Activated T-helper 17 cell treated with anti-CD3 and anti-CD28 coated beads, Interleukin-2, amount 50 U/mL, for 72 hours (primary cell): Measurements from ENCODE around the gene HOXC12. TPM values are rescaled to one million over a fixed set of nuclear protein-coding genes. Genes with fewer than 3 reads are reported as not detected.

Experiments
- ATAC-seq: fragments of 150-1000 bp; cut with Tn5 transposase; replicated peaks from 2 replicates; pipeline ENCODE4 v1.10.0; 2021; ENCODE audit warnings: mild to moderate bottlenecking, moderate library complexity
- H3K27ac Mint-ChIP-seq: one replicate; pipeline ENCODE4 v1.8.0; 2022; ENCODE audit warnings: mixed read lengths
- H3K27me3 Mint-ChIP-seq: one replicate; pipeline ENCODE4 v1.8.0; 2022; ENCODE audit warnings: mixed read lengths
- H3K36me3 Mint-ChIP-seq: one replicate; pipeline ENCODE4 v1.8.0; 2022; ENCODE audit warnings: low read depth, mild to moderate bottlenecking, mixed read lengths
- H3K4me1 Mint-ChIP-seq: one replicate; pipeline ENCODE4 v1.8.0; 2022; ENCODE audit warnings: mixed read lengths
- H3K4me3 Mint-ChIP-seq: one replicate; pipeline ENCODE4 v1.8.0; 2022; ENCODE audit warnings: mild to moderate bottlenecking, mixed read lengths
- H3K9me3 Mint-ChIP-seq: one replicate; pipeline ENCODE4 v1.8.0; 2022; ENCODE audit warnings: mixed read lengths
- total RNA-seq, 2 donors: library from RNA; stranded (reverse); gene quantifications; one replicate each; pipeline ENCODE4 v1.2.3, GENCODE V29; 2022

Gene HOXC12
- total RNA-seq, 2 donors from 2014 or later: not detected

- ATAC-seq: no peak
- Mint-ChIP-seq H3K4me1 (no peaks in the 10 kb centered on the region), H3K27ac (no peak overlapping the region), H3K27me3 (peaks cover 78% of the 10 kb centered on the region), H3K9me3 (no peaks in the 10 kb centered on the region), H3K36me3 (peaks cover 10% of the 10 kb centered on the region), H3K4me3 (no peak overlapping the region)
Measured at GRCh38 chr12:53978477-53979356, 24.0 kb downstream of the HOXC12 start.

DNA sequence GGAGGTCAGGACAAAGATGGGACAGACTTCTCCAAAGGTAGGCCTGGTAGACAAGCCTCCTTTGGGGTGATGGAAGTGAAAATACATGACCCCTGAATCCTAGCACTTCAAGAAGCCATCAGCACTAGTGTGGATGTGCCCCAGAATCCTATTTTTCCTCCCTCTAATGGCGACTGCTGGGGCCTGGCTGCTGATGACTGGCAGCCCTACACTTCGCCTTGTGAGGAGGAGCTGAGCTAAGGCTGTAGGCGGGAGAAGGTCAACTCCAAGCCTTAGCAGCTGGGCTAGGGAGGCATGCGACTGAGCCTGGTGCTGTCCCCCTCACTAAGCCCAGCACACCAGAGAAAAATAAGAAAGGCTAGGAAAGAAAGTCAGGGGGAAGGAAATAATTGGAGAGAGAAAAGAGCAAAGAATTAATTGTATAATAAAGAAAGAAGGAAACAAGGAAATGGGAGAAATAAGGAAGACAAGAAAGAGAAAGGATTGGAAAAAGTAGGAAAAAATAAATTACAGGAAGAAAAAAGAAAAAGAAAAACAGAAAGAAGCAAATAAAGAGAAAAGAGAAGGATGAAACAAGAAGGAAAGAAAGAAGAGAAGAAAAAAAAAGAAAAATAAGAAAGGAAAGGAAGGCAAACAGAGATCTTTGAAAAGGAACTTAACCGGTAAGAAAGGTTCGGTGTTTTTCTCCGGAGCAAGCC, 25.6 kb downstream of the HOXC12 start:
- Mint-ChIP-seq H3K4me3 (no peak overlapping the region), H3K27ac (no peak overlapping the region), H3K27me3 (peaks cover 85% of the 10 kb centered on the region), H3K36me3 (peaks cover 17% of the 10 kb centered on the region), H3K9me3 (no peaks in the 10 kb centered on the region), H3K4me1 (no peaks in the 10 kb centered on the region)
- no peak for ATAC-seq

GRCh38 chr12:53980802-53981496, 26.2 kb downstream of the HOXC12 start:
- Mint-ChIP-seq H3K27me3 (peaks cover 82% of the 10 kb centered on the region), H3K27ac (no peak overlapping the region), H3K4me3 (no peak overlapping the region), H3K9me3 (no peaks in the 10 kb centered on the region), H3K36me3 (peaks cover 23% of the 10 kb centered on the region), H3K4me1 (no peaks in the 10 kb centered on the region)
- no peak for ATAC-seq

GRCh38 chr12:53981634-53982565, 27.2 kb downstream of the HOXC12 start:
- Mint-ChIP-seq H3K27ac (no peak overlapping the region), H3K4me1 (no peaks in the 10 kb centered on the region), H3K4me3 (no peak overlapping the region), H3K27me3 (peaks cover 81% of the 10 kb centered on the region), H3K9me3 (no peaks in the 10 kb centered on the region), H3K36me3 (peaks cover 23% of the 10 kb centered on the region)
- ATAC-seq: no peak

DNA sequence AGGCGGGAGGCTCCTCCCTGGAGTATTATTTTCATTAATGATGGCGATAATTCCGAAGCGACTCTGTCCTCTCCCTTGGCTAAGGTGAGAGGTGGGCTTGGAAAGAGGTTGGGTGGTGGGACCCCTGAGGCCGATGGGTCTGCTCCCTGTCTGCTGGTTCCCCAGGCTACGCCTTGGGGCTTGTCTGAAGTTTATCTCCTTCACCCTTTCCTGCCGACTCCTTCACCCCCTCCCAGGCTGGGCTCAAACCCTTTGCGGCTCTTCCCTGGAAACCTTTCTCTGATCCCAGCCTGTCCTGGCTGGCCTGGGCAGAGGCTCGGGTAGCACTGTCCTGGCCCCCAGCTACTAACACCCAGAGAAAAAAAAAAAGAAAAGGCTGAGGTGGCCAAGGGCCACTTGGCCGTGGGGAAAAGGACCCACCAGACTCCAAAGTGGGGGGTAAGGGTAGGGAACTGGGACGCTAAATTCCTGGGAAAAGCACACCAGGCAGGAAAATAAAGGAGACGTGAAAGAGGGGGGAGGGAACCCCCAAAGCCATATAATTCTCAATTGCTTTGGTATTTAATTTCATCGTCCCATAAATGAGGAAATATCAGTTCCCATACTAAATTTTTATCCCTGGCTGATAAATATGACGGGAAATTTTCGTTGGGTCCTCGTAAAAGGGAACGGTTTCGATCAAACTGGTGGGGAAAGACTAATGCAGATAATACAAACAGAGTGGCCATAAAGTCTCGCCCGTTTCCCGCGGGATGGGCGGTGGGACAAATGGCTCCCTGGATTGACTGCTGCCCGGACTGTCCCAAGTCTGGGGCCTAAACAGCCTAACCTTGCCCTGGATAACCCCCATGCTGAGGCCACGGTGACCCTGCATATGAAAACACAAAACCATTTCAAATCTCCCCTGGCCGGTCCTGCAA, 28.2 kb downstream of the HOXC12 start:
- Mint-ChIP-seq H3K27ac (no peak overlapping the region), H3K36me3 (peaks cover 23% of the 10 kb centered on the region), H3K4me3 (no peak overlapping the region), H3K27me3 (peaks cover 82% of the 10 kb centered on the region), H3K9me3 (no peaks in the 10 kb centered on the region), H3K4me1 (no peaks in the 10 kb centered on the region)
- no peak for ATAC-seq

- Mint-ChIP-seq H3K4me1 (no peaks in the 10 kb centered on the region), H3K27me3 (peaks cover 82% of the 10 kb centered on the region), H3K4me3 (no peak overlapping the region), H3K27ac (no peak overlapping the region), H3K9me3 (no peaks in the 10 kb centered on the region), H3K36me3 (peaks cover 23% of the 10 kb centered on the region)
- ATAC-seq: no peak
Measured at GRCh38 chr12:53983568-53983949, 28.9 kb downstream of the HOXC12 start.

GRCh38 chr12:53983950-53984572, 29.4 kb downstream of the HOXC12 start:
- H3K4me3 Mint-ChIP-seq: no peak overlapping the region
- no peak overlapping the region for H3K27ac Mint-ChIP-seq
- peaks cover 23% of the 10 kb centered on the region for H3K36me3 Mint-ChIP-seq
- peaks cover 83% of the 10 kb centered on the region for H3K27me3 Mint-ChIP-seq
- H3K9me3 Mint-ChIP-seq: no peaks in the 10 kb centered on the region
- ATAC-seq: no peak
- peaks cover 3% of the 10 kb centered on the region for H3K4me1 Mint-ChIP-seq

DNA sequence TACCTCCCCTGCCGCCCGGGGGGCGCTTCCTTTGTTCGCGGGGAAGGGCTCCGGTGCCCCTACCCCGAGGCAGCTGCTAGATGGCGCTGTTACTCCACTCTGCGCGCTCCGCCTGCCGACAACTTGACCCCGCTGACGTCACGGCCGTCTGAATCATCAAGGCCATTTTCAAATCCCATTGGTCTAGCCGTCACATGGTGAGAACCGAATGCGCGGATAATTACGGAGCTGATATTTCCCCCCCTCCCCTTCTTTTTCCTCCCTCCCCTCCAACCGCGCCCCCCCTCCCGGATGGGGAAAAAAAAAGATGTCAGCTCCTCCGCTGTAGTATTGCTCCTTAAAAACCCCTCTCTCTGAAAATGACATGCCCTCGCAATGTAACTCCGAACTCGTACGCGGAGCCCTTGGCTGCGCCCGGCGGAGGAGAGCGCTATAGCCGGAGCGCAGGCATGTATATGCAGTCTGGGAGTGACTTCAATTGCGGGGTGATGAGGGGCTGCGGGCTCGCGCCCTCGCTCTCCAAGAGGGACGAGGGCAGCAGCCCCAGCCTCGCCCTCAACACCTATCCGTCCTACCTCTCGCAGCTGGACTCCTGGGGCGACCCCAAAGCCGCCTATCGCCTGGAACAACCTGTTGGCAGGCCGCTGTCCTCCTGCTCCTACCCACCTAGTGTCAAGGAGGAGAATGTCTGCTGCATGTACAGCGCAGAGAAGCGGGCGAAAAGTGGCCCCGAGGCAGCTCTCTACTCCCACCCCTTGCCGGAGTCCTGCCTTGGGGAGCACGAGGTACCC, 30.4 kb downstream of the HOXC12 start, which contains the start of gene HOXC10:
HOXC10 (plus strand) TSS at position 246 of the 791 bp plus-strand sequence; CDS start at position 360, 114 bp downstream.
- H3K4me1 Mint-ChIP-seq: peaks cover 12% of the 10 kb centered on the region
- no peak within 1 kb of the TSS for H3K27ac Mint-ChIP-seq
- peak; percentile 89 for ATAC-seq
- peaks cover 22% of the 10 kb centered on the region for H3K36me3 Mint-ChIP-seq
- H3K27me3 Mint-ChIP-seq: peaks cover 84% of the 10 kb centered on the region
- no peaks in the 10 kb centered on the region for H3K9me3 Mint-ChIP-seq
- peak within 1 kb of the TSS; percentile 39 for H3K4me3 Mint-ChIP-seq

DNA sequence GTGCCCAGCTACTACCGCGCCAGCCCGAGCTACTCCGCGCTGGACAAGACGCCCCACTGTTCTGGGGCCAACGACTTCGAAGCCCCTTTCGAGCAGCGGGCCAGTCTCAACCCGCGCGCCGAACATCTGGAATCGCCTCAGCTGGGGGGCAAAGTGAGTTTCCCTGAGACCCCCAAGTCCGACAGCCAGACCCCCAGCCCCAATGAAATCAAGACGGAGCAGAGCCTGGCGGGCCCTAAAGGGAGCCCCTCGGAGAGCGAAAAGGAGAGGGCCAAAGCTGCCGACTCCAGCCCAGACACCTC, 30.9 kb downstream of the HOXC12 start:
- Mint-ChIP-seq H3K36me3 (peaks cover 23% of the 10 kb centered on the region), H3K27ac (no peak overlapping the region), H3K9me3 (no peaks in the 10 kb centered on the region), H3K4me3 (peak overlapping the region; percentile 39), H3K27me3 (peaks cover 84% of the 10 kb centered on the region), H3K4me1 (peaks cover 17% of the 10 kb centered on the region)
- ATAC-seq: no peak

DNA sequence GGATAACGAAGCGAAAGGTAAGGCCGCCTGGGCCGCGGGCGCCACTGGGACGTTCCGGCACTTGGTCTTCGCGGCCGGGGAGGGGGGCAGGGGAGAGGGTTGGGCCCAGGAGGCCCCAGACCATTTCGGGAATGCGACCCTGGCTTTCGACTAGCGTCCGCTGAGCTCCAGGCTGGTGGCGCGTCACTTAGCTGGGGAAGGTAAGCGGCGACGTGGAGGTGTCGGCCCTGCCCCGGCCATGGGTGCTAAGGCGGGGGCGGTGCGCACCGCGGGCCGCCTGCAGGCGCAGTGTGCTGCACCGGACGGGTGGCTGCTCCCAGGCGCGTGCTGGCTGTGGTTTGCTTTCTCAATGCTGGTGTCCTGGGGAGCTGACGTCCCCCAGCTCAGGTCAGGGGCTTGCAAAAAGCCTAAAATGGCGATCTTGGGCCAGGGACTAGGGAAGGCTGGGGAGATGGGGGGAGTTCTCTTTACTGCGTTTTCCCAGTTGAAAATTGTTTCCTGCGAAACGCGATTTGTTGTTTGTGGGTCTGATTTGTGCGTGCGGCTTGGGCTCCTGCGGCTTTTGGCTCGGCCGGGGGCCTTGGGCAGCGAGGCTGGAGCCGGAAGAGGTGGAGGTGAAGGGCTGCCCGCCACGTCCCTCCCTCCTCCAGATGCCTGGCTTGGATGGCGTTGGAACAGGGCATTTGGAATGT, 31.4 kb downstream of the HOXC12 start:
- peaks cover 17% of the 10 kb centered on the region for H3K4me1 Mint-ChIP-seq
- ATAC-seq: peak; percentile 18

GRCh38 chr12:53986686-53987483, 32.2 kb downstream of the HOXC12 start:
- H3K27ac Mint-ChIP-seq: no peak overlapping the region
- peaks cover 23% of the 10 kb centered on the region for H3K36me3 Mint-ChIP-seq
- H3K9me3 Mint-ChIP-seq: no peaks in the 10 kb centered on the region
- H3K4me3 Mint-ChIP-seq: no peak overlapping the region
- no peak for ATAC-seq
- H3K4me1 Mint-ChIP-seq: peaks cover 17% of the 10 kb centered on the region
- H3K27me3 Mint-ChIP-seq: peaks cover 80% of the 10 kb centered on the region

More for the DNA sequence above, 31.4 kb downstream of the HOXC12 start:
- Mint-ChIP-seq H3K36me3 (peaks cover 23% of the 10 kb centered on the region), H3K9me3 (no peaks in the 10 kb centered on the region), H3K27me3 (peaks cover 84% of the 10 kb centered on the region), H3K27ac (no peak overlapping the region), H3K4me3 (peak overlapping the region; percentile 39)
